Thyroid gland (tissue), 4 donors: ENCODE measurements around the gene GRM4. TPM values are rescaled to one million over a fixed set of nuclear protein-coding genes. Genes with fewer than 3 reads are reported as not detected.

Source experiments
- DNase-seq, 2 donors: peaks; one replicate each; pipeline ENCODE4 v3.0.0-alpha.2; 2019
- H3K27ac ChIP-seq, 3 donors: fragments of 200-600 bp; sonication (generic); 1 replicate in 2 of 3; 2 replicates in 1 of 3; pipeline ENCODE4 v1.5.1; 2016 to 2019; ENCODE audit warnings: mild to moderate bottlenecking in 1 of 3, moderate library complexity in 1 of 3
- H3K27me3 ChIP-seq: fragments of 200-600 bp; sonication (generic); one replicate; pipeline ENCODE4 v1.5.1; 2019
- H3K36me3 ChIP-seq, 2 donors: fragments of 200-600 bp; sonication (generic); one replicate each; pipeline ENCODE4 v1.5.1; 2016 to 2019
- H3K4me1 ChIP-seq, 2 donors: fragments of 200-600 bp; sonication (generic); one replicate each; pipeline ENCODE4 v1.5.1; 2017 to 2019
- H3K4me3 ChIP-seq, 3 donors: fragments of 200-600 bp; sonication (generic); replicated peaks in 1 of 3; 1 replicate in 2 of 3; 2 replicates in 1 of 3; pipeline ENCODE4 v1.5.1; 2016; ENCODE audit warnings: mild to moderate bottlenecking in 1 of 3
- H3K9me3 ChIP-seq: fragments of 200-600 bp; sonication (generic); one replicate; pipeline ENCODE4 v1.5.1; 2017
- POLR2A ChIP-seq, 2 donors: fragments of 450-650 bp; IDR thresholded peaks; one replicate each; pipeline ENCODE4 v1.6.1; 2017; ENCODE audit warnings: antibody characterized with exemption in 2 of 2, mild to moderate bottlenecking in 2 of 2, moderate library complexity in 1 of 2
- WGBS, 2 donors: methylation state at CpG; one replicate each; pipeline ENCODE4 v1.1.5; 2017; 5-methylcytosine and 5-hydroxymethylcytosine counted together
- intact Hi-C: fragments of 100-400 bp; cut with DNase I; formaldehyde crosslinking; loops from one replicate; pipeline ENCODE4 v1.15.1; 2023
- total RNA-seq, 4 donors: library from RNA; depleted of rRNA; stranded (reverse); fragments of >200 nt; gene quantifications; one replicate each; pipeline ENCODE4 v1.2.3, GENCODE V29; 2016
- TF ChIP-seq, protein P1 (sequence below), 6 experiments: fragments of 200-600 bp in 3 of 6; fragments of 450-650 bp in 3 of 6; sonication (generic) in 3 of 6; IDR thresholded peaks; one replicate each; pipeline ENCODE4 v1.5.1; 2016 to 2019; ENCODE audit warnings: antibody characterized with exemption in 6 of 6, mild to moderate bottlenecking in 2 of 6, inconsistent platforms in 1 of 6, moderate library complexity in 1 of 6

Gene GRM4
- total RNA-seq, 4 donors from 2014 or later, result under 0.01 TPM; not detected in 3

DNA sequence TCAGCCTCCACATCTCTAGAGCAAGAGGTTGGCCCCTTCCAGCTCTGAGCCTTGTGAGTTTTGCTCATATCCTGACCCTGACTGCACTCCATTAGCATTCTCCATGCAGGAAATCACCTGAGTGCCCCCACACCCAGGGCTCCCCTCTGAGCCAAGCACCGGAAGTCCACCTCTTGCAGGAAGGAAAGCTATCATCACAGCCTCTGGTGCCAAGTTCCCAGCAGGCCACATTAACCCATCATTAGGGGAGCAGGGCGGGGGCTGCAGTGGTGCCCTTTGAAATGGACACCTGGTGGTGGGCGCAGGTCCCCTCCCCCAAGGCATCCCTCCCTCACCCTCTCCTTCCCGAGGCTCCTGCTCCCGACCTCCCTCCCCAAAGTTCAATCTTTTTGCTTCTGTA, 16.1 kb downstream of the GRM4 start:
- no peak for DNase-seq
- intact Hi-C loops, result no loop called here
- no peaks in the 10 kb centered on the region for H3K27me3 ChIP-seq
- H3K9me3 ChIP-seq, result no peaks in the 10 kb centered on the region
- TF ChIP-seq, protein P1, sequence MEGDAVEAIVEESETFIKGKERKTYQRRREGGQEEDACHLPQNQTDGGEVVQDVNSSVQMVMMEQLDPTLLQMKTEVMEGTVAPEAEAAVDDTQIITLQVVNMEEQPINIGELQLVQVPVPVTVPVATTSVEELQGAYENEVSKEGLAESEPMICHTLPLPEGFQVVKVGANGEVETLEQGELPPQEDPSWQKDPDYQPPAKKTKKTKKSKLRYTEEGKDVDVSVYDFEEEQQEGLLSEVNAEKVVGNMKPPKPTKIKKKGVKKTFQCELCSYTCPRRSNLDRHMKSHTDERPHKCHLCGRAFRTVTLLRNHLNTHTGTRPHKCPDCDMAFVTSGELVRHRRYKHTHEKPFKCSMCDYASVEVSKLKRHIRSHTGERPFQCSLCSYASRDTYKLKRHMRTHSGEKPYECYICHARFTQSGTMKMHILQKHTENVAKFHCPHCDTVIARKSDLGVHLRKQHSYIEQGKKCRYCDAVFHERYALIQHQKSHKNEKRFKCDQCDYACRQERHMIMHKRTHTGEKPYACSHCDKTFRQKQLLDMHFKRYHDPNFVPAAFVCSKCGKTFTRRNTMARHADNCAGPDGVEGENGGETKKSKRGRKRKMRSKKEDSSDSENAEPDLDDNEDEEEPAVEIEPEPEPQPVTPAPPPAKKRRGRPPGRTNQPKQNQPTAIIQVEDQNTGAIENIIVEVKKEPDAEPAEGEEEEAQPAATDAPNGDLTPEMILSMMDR (IDR thresholded peaks at IDR 0.05), result no peak
- TF ChIP-seq POLR2A (IDR thresholded peaks at IDR 0.05), result no peak
- 22 to 27% methylated on average over 5 of the region's 5 CpGs for WGBS, 2 donors
- no peak overlapping the region for H3K27ac ChIP-seq
- H3K4me1 ChIP-seq, result no peaks in the 10 kb centered on the region
- no peaks in the 10 kb centered on the region for H3K36me3 ChIP-seq
- H3K4me3 ChIP-seq, result no peak overlapping the region

GRCh38 chr6:34128045-34128444, 17.8 kb downstream of the GRM4 start:
- no peak overlapping the region for H3K4me3 ChIP-seq
- no peaks in the 10 kb centered on the region for H3K9me3 ChIP-seq
- no peak overlapping the region for H3K27ac ChIP-seq
- no peak for DNase-seq
- TF ChIP-seq, protein P1 (IDR thresholded peaks at IDR 0.05), result no peak
- no peak for TF ChIP-seq POLR2A (IDR thresholded peaks at IDR 0.05)
- H3K27me3 ChIP-seq, result no peaks in the 10 kb centered on the region
- WGBS, 2 donors, result 82 to 83% methylated on average over 13 of the region's 13 CpGs
- H3K4me1 ChIP-seq, result no peaks in the 10 kb centered on the region
- no peaks in the 10 kb centered on the region for H3K36me3 ChIP-seq
- intact Hi-C loops, result no loop called here

DNA sequence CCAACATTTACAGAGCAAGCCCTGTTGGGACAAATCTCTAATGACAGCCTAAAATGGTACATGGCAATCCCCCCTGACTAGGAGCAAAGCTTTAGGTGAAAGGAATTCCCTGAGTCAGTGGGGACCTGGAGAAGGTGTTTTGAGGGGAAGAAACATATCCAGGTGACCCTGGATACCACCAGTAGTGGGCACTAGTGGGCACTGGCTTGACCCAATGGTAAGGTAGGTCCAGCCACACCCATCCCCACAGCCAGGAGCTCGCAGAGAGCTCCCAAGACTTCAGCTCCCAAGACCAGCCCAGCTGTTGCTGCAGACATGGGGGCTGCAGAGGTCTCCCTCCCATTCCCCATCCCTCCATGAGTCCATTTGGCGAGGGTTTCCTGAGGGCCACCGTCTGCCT, 19.5 kb downstream of the GRM4 start:
- intact Hi-C loops, result no loop called here
- Histone ChIP-seq H3K9me3 (no peaks in the 10 kb centered on the region), H3K4me1 (no peaks in the 10 kb centered on the region), H3K36me3 (no peaks in the 10 kb centered on the region), H3K27ac (no peak overlapping the region), H3K4me3 (no peak overlapping the region), H3K27me3 (no peaks in the 10 kb centered on the region)
- no peak for DNase-seq
- whole genome bisulfite sequencing, 2 donors, result 63 to 70% methylated on average over 2 to 3 of the region's 3 CpGs
- no peak for TF ChIP-seq POLR2A (IDR thresholded peaks at IDR 0.05)
- TF ChIP-seq, protein P1 (IDR thresholded peaks at IDR 0.05), result no peak

DNA sequence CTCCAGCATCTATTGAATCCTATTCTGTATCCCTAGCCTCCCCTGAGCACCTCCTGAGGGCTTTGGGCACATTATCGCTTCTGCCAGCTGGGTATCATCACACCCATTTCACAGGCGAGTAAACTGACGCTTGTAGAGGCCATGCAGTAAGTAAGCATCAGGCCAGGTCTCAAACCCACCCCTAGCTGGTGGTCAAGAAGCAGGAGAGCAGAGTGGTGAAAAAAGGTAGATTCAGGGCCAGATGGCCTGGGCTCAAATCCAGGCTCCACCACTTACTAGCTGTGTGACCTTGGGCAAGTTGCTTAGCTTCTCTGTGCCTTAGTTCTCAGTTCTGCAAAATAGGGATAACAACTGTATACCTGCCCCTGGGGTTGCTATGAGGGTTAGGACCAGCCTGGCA, 19.9 kb downstream of the GRM4 start:
- Histone ChIP-seq H3K4me1 (no peaks in the 10 kb centered on the region), H3K27ac (no peak overlapping the region), H3K9me3 (no peaks in the 10 kb centered on the region), H3K27me3 (no peaks in the 10 kb centered on the region), H3K4me3 (no peak overlapping the region), H3K36me3 (no peaks in the 10 kb centered on the region)
- DNase-seq, result no peak
- TF ChIP-seq POLR2A (IDR thresholded peaks at IDR 0.05), result no peak
- TF ChIP-seq, protein P1 (IDR thresholded peaks at IDR 0.05), result no peak
- intact Hi-C loops, result no loop called here
- WGBS, 2 donors, result 82 to 88% methylated on average over 3 of the region's 3 CpGs

GRCh38 chr6:34120953-34121675, 24.8 kb downstream of the GRM4 start:
- no peak for DNase-seq
- no peaks in the 10 kb centered on the region for H3K4me1 ChIP-seq
- WGBS, 2 donors, result 41 to 47% methylated on average over 9 to 13 of the region's 13 CpGs
- no peaks in the 10 kb centered on the region for H3K9me3 ChIP-seq
- H3K36me3 ChIP-seq, result no peaks in the 10 kb centered on the region
- H3K4me3 ChIP-seq, result no peak overlapping the region
- TF ChIP-seq, protein P1 (IDR thresholded peaks at IDR 0.05), result no peak
- H3K27ac ChIP-seq, result no peak overlapping the region
- intact Hi-C loops, result no loop called here
- H3K27me3 ChIP-seq, result no peaks in the 10 kb centered on the region
